Left lung (tissue), 10 donors: ENCODE measurements around the gene ADGRG2. TPM values are rescaled to one million over a fixed set of nuclear protein-coding genes. Genes with fewer than 3 reads are reported as not detected.

Experiments used
- ATAC-seq: fragments of 200-7000 bp; cut with Tn5 transposase; one replicate; pipeline ENCODE4 v1.9.1; 2020; ENCODE audit warnings: moderate library complexity
- DNase-seq, 4 donors: peaks; one replicate each; pipeline ENCODE4 v3.0.0-alpha.2; 2013 to 2020
- H3K27ac ChIP-seq, 2 donors: fragments of 200-600 bp; sonication (generic) in 1 of 2; one replicate each; pipeline versions ENCODE4 v1.5.0 to v1.8.0; 2020 to 2021
- H3K27me3 ChIP-seq, 2 donors: fragments of 200-600 bp; sonication (generic) in 1 of 2; one replicate each; pipeline versions ENCODE4 v1.5.0 to v1.8.0; 2020 to 2021
- H3K36me3 ChIP-seq, 2 donors: fragments of 200-600 bp; sonication (generic) in 1 of 2; one replicate each; pipeline versions ENCODE4 v1.5.0 to v1.8.0; 2020 to 2021
- H3K4me1 ChIP-seq, 2 donors: fragments of 200-600 bp; one replicate each; pipeline ENCODE4 v1.8.0; 2021
- H3K4me3 ChIP-seq, 2 donors: fragments of 200-600 bp; sonication (generic) in 1 of 2; one replicate each; pipeline versions ENCODE4 v1.5.0 to v1.8.0; 2020 to 2021; ENCODE audit warnings: mild to moderate bottlenecking in 1 of 2
- H3K9me3 ChIP-seq, 2 donors: fragments of 200-600 bp; sonication (generic) in 1 of 2; one replicate each; pipeline versions ENCODE4 v1.5.0 to v1.8.0; 2020 to 2021
- CTCF ChIP-seq, 2 donors: fragments of 200-600 bp; sonication (generic) in 1 of 2; IDR thresholded peaks; one replicate each; pipeline versions ENCODE4 v1.5.0 to v1.8.0; 2021; ENCODE audit warnings: antibody characterized with exemption in 2 of 2
- intact Hi-C, 2 donors: fragments of 100-400 bp; cut with DNase I; formaldehyde crosslinking; loops; one replicate each; pipeline versions ENCODE4 v1.11.2 to v1.14.2; 2022
- polyA plus RNA-seq, 6 donors: library from polyadenylated mRNA; unstranded; fragments of 120-200 nt; gene quantifications; one replicate each; pipeline ENCODE4 v1.2.1, GENCODE V29; 2013; ENCODE audit not compliant: insufficient read length in 6 of 6
- total RNA-seq, 2 donors: library from RNA; stranded (reverse); fragmentation: NEBNext Ultra II Directional; extraction: Animal tissue kit (Norgen Biotek cat#: 25700); gene quantifications; one replicate each; pipeline ENCODE4 v1.2.1, GENCODE V29; 2021
- donor health status: DM: no; HTN: yes; CAD: no.
- donor health status: DM: no; HTN: no; CAD: no.

ADGRG2 gene
- total and polyA plus RNA-seq, 8 donors, result 2.2 to 4.8 (median 2.7) TPM

- Histone ChIP-seq H3K27ac (no peak overlapping the region), H3K4me3 (no peak overlapping the region), H3K9me3 (no peaks in the 10 kb centered on the region), H3K27me3 (no peaks in the 10 kb centered on the region), H3K4me1 (no peaks in the 10 kb centered on the region), H3K36me3 (no peaks in the 10 kb centered on the region)
- DNase-seq, result no peak
- no peak for ATAC-seq
- intact Hi-C loops, result no loop called here
- TF ChIP-seq CTCF (IDR thresholded peaks at IDR 0.05), result no peak
Measured at GRCh38 chrX:19034025-19034424, 88.2 kb downstream of the ADGRG2 start.

GRCh38 chrX:19030805-19031204, 91.5 kb downstream of the ADGRG2 start:
- intact Hi-C loops, result no loop called here
- ATAC-seq (no peak), DNase-seq (no peak)

GRCh38 chrX:19028560-19028959, 93.7 kb downstream of the ADGRG2 start:
- no peak overlapping the region for H3K27ac ChIP-seq
- ATAC-seq, result no peak
- no peaks in the 10 kb centered on the region for H3K4me1 ChIP-seq
- H3K36me3 ChIP-seq, result no peaks in the 10 kb centered on the region
- no peak overlapping the region for H3K4me3 ChIP-seq
- no peak for TF ChIP-seq CTCF (IDR thresholded peaks at IDR 0.05)
- H3K27me3 ChIP-seq, result no peaks in the 10 kb centered on the region
- no peaks in the 10 kb centered on the region for H3K9me3 ChIP-seq
- intact Hi-C loops, result no loop called here
- no peak for DNase-seq

More at GRCh38 chrX:19030805-19031204, 91.5 kb downstream of the ADGRG2 start:
- TF ChIP-seq CTCF (IDR thresholded peaks at IDR 0.05), result no peak
- Histone ChIP-seq H3K9me3 (no peaks in the 10 kb centered on the region), H3K4me3 (no peak overlapping the region), H3K4me1 (no peaks in the 10 kb centered on the region), H3K27me3 (no peaks in the 10 kb centered on the region), H3K36me3 (no peaks in the 10 kb centered on the region), H3K27ac (no peak overlapping the region)

- no peak for TF ChIP-seq CTCF (IDR thresholded peaks at IDR 0.05)
- no peak for ATAC-seq
Measured at GRCh38 chrX:19024366-19024765, 97.9 kb downstream of the ADGRG2 start.

GRCh38 chrX:19019996-19020395, 102.3 kb downstream of the ADGRG2 start:
- no peaks in the 10 kb centered on the region for H3K4me1 ChIP-seq
- H3K4me3 ChIP-seq, result no peak overlapping the region
- DNase-seq, result no peak
- intact Hi-C loops, result no loop called here
- no peaks in the 10 kb centered on the region for H3K9me3 ChIP-seq
- no peaks in the 10 kb centered on the region for H3K36me3 ChIP-seq
- ATAC-seq, result no peak
- no peaks in the 10 kb centered on the region for H3K27me3 ChIP-seq
- no peak overlapping the region for H3K27ac ChIP-seq
- no peak for TF ChIP-seq CTCF (IDR thresholded peaks at IDR 0.05)

More at GRCh38 chrX:19024366-19024765, 97.9 kb downstream of the ADGRG2 start:
- H3K27me3 ChIP-seq, result no peaks in the 10 kb centered on the region
- intact Hi-C loops, result no loop called here
- no peaks in the 10 kb centered on the region for H3K9me3 ChIP-seq
- no peaks in the 10 kb centered on the region for H3K4me1 ChIP-seq
- DNase-seq, result no peak
- H3K4me3 ChIP-seq, result no peak overlapping the region
- no peak overlapping the region for H3K27ac ChIP-seq
- no peaks in the 10 kb centered on the region for H3K36me3 ChIP-seq
